ENCODE measurements around the gene RAPH1.

GRCh38 chr2:203500951-203501350 is 34.1 kb downstream of the RAPH1 start:
- TF ChIP-seq CTCF (conservative IDR thresholded peaks at IDR 0.05; ENCODE audit: low read depth, low read length) = no peak
- TF ChIP-seq EZH2 (IDR thresholded peaks at IDR 0.05; ENCODE audit: borderline replicate concordance, low read depth, low read length, poor library complexity, severe bottlenecking) = no peak
